Neutrophil (primary cell): Measurements from ENCODE around the gene HEATR5B.
"Not testable (repeated sequence)": the region's sequence is repeated elsewhere in the genome, so short reads cannot be mapped to it uniquely, and the experiment has no call there.

Experiments
- H3K27ac ChIP-seq: fragments of 200-600 bp; sonication (generic); 2 replicates; pipeline ENCODE4 v1.5.1; 2016; ENCODE audit warnings: mild to moderate bottlenecking, moderate library complexity
- H3K27me3 ChIP-seq: fragments of 200-600 bp; sonication (generic); 2 replicates; pipeline ENCODE4 v1.6.0; 2016; ENCODE audit warnings: mild to moderate bottlenecking
- H3K36me3 ChIP-seq: fragments of 200-600 bp; sonication (generic); 2 replicates; pipeline ENCODE4 v1.5.1; 2017
- H3K4me1 ChIP-seq, 2 experiments: fragments of 200-600 bp in 1 of 2; sonication (generic) in 1 of 2; 1 replicate in 1 of 2; 2 replicates in 1 of 2; pipeline versions ENCODE4 v1.5.1 to v1.6.1; 2013 to 2016; ENCODE audit warnings: low read depth in 1 of 2, low read length in 1 of 2, mild to moderate bottlenecking in 1 of 2, moderate library complexity in 1 of 2; ENCODE audit not compliant: control insufficient read depth in 1 of 2, insufficient read depth in 1 of 2
- H3K4me3 ChIP-seq, 2 experiments: fragments of 200-600 bp in 1 of 2; sonication (generic) in 1 of 2; 1 replicate in 1 of 2; 2 replicates in 1 of 2; pipeline ENCODE4 v1.5.1; 2013 to 2016; ENCODE audit warnings: low read depth in 1 of 2, low read length in 1 of 2, mild to moderate bottlenecking in 1 of 2, moderate library complexity in 1 of 2
- H3K9me3 ChIP-seq: fragments of 200-600 bp; sonication (generic); 2 replicates; pipeline ENCODE4 v1.5.1; 2016
- TF ChIP-seq, protein P1 (sequence below): fragments of 200-600 bp; sonication (generic); IDR thresholded peaks from 2 replicates; pipeline ENCODE4 v1.5.1; 2016; ENCODE audit warnings: antibody characterized with exemption

HEATR5B gene

DNA sequence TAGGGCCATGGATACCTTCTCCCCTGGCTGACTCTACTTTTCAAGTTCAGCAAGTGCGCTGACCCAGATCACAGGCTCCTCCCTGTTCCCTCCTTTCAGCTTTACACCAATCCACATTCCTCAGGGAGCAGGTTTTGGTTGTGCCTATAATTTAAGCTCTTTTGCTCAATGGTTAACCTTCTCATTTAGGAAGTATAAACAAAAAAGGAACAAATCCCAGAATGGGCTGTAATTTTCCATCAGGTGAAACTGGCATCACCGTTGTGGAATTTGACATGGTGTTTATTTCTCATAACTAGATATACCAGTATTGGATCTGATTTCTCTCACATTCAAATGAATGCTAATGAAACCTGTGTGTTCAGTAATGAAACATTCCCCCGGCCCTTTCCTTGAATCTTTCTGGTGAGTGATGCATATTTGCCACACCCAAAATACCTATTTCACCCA lies 131.4 kb downstream of the HEATR5B start:
- Histone ChIP-seq H3K27me3 (no peaks in the 10 kb centered on the region), H3K9me3 (no peaks in the 10 kb centered on the region), H3K4me1 (peaks cover 3 to 5% of the 10 kb centered on the region in 2 experiments), H3K36me3 (no peaks in the 10 kb centered on the region), H3K4me3 (no peak overlapping the region), H3K27ac (no peak overlapping the region)
- TF ChIP-seq, protein P1, sequence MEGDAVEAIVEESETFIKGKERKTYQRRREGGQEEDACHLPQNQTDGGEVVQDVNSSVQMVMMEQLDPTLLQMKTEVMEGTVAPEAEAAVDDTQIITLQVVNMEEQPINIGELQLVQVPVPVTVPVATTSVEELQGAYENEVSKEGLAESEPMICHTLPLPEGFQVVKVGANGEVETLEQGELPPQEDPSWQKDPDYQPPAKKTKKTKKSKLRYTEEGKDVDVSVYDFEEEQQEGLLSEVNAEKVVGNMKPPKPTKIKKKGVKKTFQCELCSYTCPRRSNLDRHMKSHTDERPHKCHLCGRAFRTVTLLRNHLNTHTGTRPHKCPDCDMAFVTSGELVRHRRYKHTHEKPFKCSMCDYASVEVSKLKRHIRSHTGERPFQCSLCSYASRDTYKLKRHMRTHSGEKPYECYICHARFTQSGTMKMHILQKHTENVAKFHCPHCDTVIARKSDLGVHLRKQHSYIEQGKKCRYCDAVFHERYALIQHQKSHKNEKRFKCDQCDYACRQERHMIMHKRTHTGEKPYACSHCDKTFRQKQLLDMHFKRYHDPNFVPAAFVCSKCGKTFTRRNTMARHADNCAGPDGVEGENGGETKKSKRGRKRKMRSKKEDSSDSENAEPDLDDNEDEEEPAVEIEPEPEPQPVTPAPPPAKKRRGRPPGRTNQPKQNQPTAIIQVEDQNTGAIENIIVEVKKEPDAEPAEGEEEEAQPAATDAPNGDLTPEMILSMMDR: no peak

DNA sequence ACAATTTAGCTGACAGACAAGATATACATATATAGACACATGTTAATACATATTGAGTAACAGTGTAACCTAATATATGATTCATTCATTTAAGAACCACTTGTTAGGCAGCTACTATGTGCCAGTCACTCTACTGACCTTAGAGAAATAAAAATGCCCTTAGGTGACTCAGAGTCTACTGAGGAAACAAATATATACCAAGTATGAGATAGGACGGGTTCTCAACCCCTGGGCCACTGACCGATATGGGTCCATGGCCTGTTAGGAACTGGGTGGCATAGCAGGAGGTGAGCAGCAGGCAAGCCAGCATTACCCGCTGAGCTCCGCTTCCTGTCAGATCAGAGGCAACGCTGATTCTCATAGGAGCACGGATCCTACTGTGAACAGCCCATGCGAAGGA lies 132.6 kb downstream of the HEATR5B start:
- no peaks in the 10 kb centered on the region for H3K27me3 ChIP-seq
- no peak overlapping the region for H3K27ac ChIP-seq
- peaks cover 3 to 5% of the 10 kb centered on the region in 2 experiments for H3K4me1 ChIP-seq
- no peaks in the 10 kb centered on the region for H3K36me3 ChIP-seq
- TF ChIP-seq, protein P1: no peak
- H3K9me3 ChIP-seq: no peaks in the 10 kb centered on the region
- no peak overlapping the region for H3K4me3 ChIP-seq

DNA sequence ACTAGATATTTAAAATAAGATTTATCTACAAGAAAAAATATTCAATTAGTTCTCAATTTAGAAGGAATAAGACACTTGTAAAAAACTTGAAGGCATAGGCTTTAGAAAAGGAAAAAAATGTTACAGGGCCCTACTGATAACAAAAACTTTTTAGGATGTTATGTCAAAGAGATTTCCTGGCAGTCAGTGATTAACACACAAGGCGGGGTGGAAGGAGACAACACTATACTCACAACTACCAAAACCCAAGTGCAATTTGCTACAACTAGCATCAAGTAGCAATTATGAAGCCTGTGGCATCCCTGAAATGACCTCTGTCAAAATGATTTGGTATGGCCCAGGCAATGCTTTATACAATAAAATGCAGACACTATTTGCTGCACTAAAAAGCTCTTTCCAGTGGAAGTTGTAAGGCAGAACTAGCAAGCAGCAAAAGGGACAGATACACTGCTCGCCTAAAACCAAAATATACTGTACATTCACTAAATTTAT lies 133.1 kb downstream of the HEATR5B start:
- H3K27ac ChIP-seq: no peak overlapping the region
- H3K4me3 ChIP-seq: no peak overlapping the region
- H3K4me1 ChIP-seq: peaks cover 3 to 5% of the 10 kb centered on the region in 2 experiments
- TF ChIP-seq, protein P1: no peak
- H3K36me3 ChIP-seq: no peaks in the 10 kb centered on the region
- no peaks in the 10 kb centered on the region for H3K9me3 ChIP-seq
- no peaks in the 10 kb centered on the region for H3K27me3 ChIP-seq

DNA sequence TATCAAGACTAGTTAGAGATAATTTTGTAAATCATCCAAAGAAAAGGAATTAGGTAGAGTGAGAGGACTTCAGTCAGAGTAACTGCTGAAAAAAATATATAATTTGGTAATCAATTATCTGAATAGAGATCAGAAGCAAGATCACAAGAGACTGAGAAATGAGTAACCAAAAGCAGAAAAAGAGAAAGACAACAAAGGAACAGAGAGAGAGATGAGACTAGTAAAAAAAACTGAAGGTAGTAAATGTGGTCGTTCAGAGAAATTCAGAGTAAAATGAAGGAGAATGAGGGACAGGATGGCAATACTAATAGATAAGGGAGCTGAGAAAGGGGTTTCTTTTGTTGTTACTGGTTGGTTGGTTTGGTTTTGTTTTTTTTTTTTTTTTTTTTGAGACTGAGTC lies 134.3 kb downstream of the HEATR5B start:
- Histone ChIP-seq H3K36me3 (no peaks in the 10 kb centered on the region), H3K4me3 (no peak overlapping the region), H3K9me3 (no peaks in the 10 kb centered on the region), H3K27ac (no peak overlapping the region), H3K4me1 (peaks cover 3 to 5% of the 10 kb centered on the region in 2 experiments), H3K27me3 (no peaks in the 10 kb centered on the region)
- TF ChIP-seq, protein P1: no peak

DNA sequence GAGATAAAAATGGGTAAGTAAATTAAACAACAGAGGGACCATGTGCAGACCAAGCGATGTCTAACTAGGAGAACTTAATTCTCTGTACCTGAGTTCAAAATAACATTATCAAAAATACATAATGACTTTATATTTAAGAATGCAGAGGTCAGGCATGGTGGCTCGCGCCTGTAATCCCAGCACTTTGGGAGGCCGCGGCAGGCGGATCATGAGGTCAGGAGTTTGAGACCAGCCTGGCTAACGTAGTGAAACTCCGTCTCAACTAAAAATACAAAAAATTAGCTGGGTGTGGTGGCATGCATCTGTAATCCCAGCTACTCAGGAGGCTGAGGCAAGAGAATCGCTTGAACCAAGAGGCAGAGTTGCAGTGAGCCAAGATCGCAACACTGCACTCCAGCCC lies 138.9 kb downstream of the HEATR5B start:
- not testable (repeated sequence) for H3K36me3 ChIP-seq, H3K27me3 ChIP-seq, H3K4me1 ChIP-seq, H3K4me3 ChIP-seq, H3K27ac ChIP-seq, H3K9me3 ChIP-seq

DNA sequence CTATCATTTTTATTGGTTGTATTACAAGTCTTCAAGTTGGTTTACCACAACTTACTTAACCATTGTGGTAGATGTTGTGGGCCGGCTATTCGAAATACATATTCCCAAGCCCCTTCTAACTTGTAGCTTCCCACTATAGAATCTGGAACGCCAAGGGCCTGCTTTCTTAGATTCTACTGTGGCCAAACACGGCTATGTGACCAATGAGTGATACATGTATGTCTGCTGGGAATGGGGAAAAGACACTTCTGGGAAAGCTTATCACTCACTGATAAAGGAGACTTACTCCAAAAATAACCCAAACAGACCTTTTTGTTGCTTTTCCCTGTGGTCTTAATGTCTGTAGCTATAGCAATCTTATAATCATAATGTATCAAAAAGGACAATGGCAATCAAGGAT lies 142.3 kb downstream of the HEATR5B start:
- H3K4me3 ChIP-seq: no peak overlapping the region
- peaks cover 5% of the 10 kb centered on the region for H3K36me3 ChIP-seq
- no peaks in the 10 kb centered on the region for H3K9me3 ChIP-seq
- TF ChIP-seq, protein P1: no peak
- no peak overlapping the region for H3K27ac ChIP-seq
- no peaks in the 10 kb centered on the region for H3K4me1 ChIP-seq
- H3K27me3 ChIP-seq: no peaks in the 10 kb centered on the region

DNA sequence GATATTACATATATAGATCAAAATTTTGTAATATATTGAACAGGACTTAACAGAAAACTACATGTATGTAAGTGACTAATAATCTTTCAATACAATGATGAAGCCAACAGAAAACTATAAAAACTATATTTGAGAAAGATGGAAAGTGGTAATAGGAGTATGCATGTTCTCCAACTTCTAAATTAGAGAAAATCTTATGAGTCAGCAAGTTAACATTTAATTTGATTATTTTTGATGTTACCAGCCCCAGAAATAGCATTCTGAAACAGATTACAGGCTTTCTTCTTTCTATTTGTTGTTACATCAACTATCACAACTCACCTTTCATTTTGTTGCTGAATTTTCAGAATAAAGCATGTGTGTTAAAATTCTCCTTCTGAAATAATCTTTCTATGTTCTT lies 147.6 kb downstream of the HEATR5B start:
- not testable (repeated sequence) for H3K4me1 ChIP-seq, H3K4me3 ChIP-seq, H3K36me3 ChIP-seq, H3K27ac ChIP-seq, H3K9me3 ChIP-seq, H3K27me3 ChIP-seq

DNA sequence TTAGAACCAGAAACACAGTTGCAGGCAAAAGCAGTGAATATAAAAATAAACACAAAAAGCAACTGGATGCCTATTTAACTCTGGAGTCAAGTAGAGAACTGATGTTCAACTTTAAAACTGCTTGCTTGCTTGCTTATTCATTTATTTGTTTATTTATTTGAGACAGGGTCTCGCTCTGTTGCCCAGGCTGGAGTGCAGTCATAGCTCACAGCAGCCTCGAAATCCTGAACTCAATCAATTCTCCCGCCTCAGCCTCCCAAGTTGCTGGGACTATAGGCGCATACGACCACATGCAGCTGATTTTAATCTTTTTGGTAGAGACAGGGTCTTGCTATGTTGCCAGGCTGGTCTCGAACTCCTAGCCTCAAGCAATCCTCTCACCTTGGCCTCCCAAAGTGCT lies 152.5 kb downstream of the HEATR5B start:
- not testable (repeated sequence) for H3K9me3 ChIP-seq, H3K27ac ChIP-seq, H3K36me3 ChIP-seq, H3K4me3 ChIP-seq, H3K4me1 ChIP-seq, H3K27me3 ChIP-seq
